HEK293 (cell line): ENCODE measurements around the gene SGIP1.

Experiments used
- CTCF ChIA-PET: fragments of 350-600 bp; formaldehyde crosslinking; extraction: SDS; loops from one replicate; lab custom pipeline; 2021; ENCODE audit warnings: antibody characterized with exemption; lab: Yijun Ruan, JAX
- POLR2A ChIA-PET: fragments of 300-600 bp; formaldehyde crosslinking; extraction: SDS; loops from one replicate; lab custom pipeline; 2020; ENCODE audit warnings: antibody characterized with exemption, inconsistent platforms; lab: Yijun Ruan, JAX
- H3K27ac ChIP-seq: fragments of 200-500 bp; sonication (Bioruptor generic); 2 replicates; pipeline ENCODE4 v1.5.1; 2014; ENCODE audit warnings: low read depth, low read length, control low read depth, inconsistent platforms; ENCODE audit errors: extremely low read depth
- H3K36me3 ChIP-seq, 2 experiments: fragments of 200-500 bp in 1 of 2; sonication (Bioruptor generic) in 1 of 2; 1 replicate in 1 of 2; 2 replicates in 1 of 2; pipeline ENCODE4 v1.5.1; 2014 to 2017; ENCODE audit warnings: inconsistent platforms in 2 of 2, low read length in 2 of 2; ENCODE audit not compliant: control insufficient read depth in 2 of 2, insufficient read depth in 1 of 2
- H3K4me1 ChIP-seq: fragments of 200-500 bp; sonication (Bioruptor generic); 2 replicates; pipeline ENCODE4 v1.5.1; 2014; ENCODE audit warnings: mild to moderate bottlenecking, low read length, inconsistent platforms; ENCODE audit not compliant: control insufficient read depth, insufficient read depth
- H3K4me3 ChIP-seq: 2 replicates; pipeline ENCODE4 v1.5.1; 2011; ENCODE audit warnings: low read depth, mild to moderate bottlenecking, control low read depth, low read length, moderate library complexity
- H3K9me3 ChIP-seq: fragments of 200-500 bp; sonication (Bioruptor generic); 2 replicates; pipeline ENCODE4 v1.5.1; 2014; ENCODE audit warnings: low read depth, low read length, inconsistent platforms; ENCODE audit not compliant: control insufficient read depth, insufficient read depth
- FEZF1 ChIP-seq: fragments of 450-650 bp; formaldehyde crosslinking; IDR thresholded peaks from 2 replicates; pipeline ENCODE4 v1.5.1; 2016; ENCODE audit warnings: missing biosample characterization, missing genetic modification characterization
- GLIS1 ChIP-seq: fragments of 450-650 bp; formaldehyde crosslinking; IDR thresholded peaks from 2 replicates; pipeline ENCODE4 v1.5.1; 2016; ENCODE audit warnings: missing biosample characterization, missing genetic modification characterization
- HOXA7 ChIP-seq: sonication (generic); formaldehyde crosslinking; IDR thresholded peaks from 2 replicates; pipeline ENCODE4 v1.8.1; 2022; ENCODE audit warnings: missing genetic modification reagents, borderline replicate concordance
- KLF8 ChIP-seq: fragments of 450-650 bp; formaldehyde crosslinking; IDR thresholded peaks from 2 replicates; pipeline ENCODE4 v1.5.1; 2016; ENCODE audit warnings: missing biosample characterization, missing genetic modification characterization
- OVOL3 ChIP-seq: fragments of 450-650 bp; formaldehyde crosslinking; IDR thresholded peaks from 2 replicates; pipeline ENCODE4 v1.5.1; 2016; ENCODE audit warnings: missing biosample characterization, missing genetic modification characterization
- PBX3 ChIP-seq: sonication (generic); formaldehyde crosslinking; IDR thresholded peaks from 2 replicates; pipeline ENCODE4 v1.8.1; 2022; ENCODE audit warnings: mild to moderate bottlenecking, moderate library complexity, missing genetic modification reagents
- ZBTB17 ChIP-seq: fragments of 450-650 bp; formaldehyde crosslinking; IDR thresholded peaks from 2 replicates; pipeline ENCODE4 v1.5.1; 2016; ENCODE audit warnings: missing biosample characterization, missing genetic modification characterization
- ZBTB49 ChIP-seq: fragments of 450-650 bp; formaldehyde crosslinking; IDR thresholded peaks from 2 replicates; pipeline ENCODE4 v1.5.1; 2016; ENCODE audit warnings: missing biosample characterization, missing genetic modification characterization, low read depth
- ZFP69B ChIP-seq: fragments of 450-650 bp; formaldehyde crosslinking; IDR thresholded peaks from 2 replicates; pipeline ENCODE4 v1.5.1; 2016; ENCODE audit warnings: missing biosample characterization, missing genetic modification characterization
- ZNF19 ChIP-seq: fragments of 450-650 bp; formaldehyde crosslinking; IDR thresholded peaks from 2 replicates; pipeline ENCODE4; 2016; ENCODE audit warnings: missing biosample characterization, missing genetic modification characterization, low read depth
- ZNF2 ChIP-seq: fragments of 450-650 bp; formaldehyde crosslinking; IDR thresholded peaks from 2 replicates; pipeline ENCODE4 v1.5.1; 2016; ENCODE audit warnings: missing biosample characterization, missing genetic modification characterization
- ZNF335 ChIP-seq: fragments of 450-650 bp; formaldehyde crosslinking; conservative IDR thresholded peaks from 2 replicates; pipeline ENCODE4 v1.5.1; 2016; ENCODE audit warnings: missing biosample characterization, missing genetic modification characterization
- ZNF341 ChIP-seq: fragments of 450-650 bp; formaldehyde crosslinking; IDR thresholded peaks from 2 replicates; pipeline ENCODE4; 2016; ENCODE audit warnings: low read depth, missing biosample characterization, missing genetic modification characterization
- ZNF560 ChIP-seq: fragments of 450-650 bp; formaldehyde crosslinking; IDR thresholded peaks from 2 replicates; pipeline ENCODE4 v1.5.1; 2017; ENCODE audit warnings: missing biosample characterization, missing genetic modification characterization, borderline replicate concordance
- ZNF610 ChIP-seq: fragments of 450-650 bp; formaldehyde crosslinking; IDR thresholded peaks from 2 replicates; pipeline ENCODE4 v1.5.1; 2016; ENCODE audit warnings: missing biosample characterization, missing genetic modification characterization, borderline replicate concordance
- ZNF629 ChIP-seq: fragments of 450-650 bp; formaldehyde crosslinking; IDR thresholded peaks from 2 replicates; pipeline ENCODE4 v1.5.1; 2017; ENCODE audit warnings: missing biosample characterization, missing genetic modification characterization
- ZSCAN30 ChIP-seq: fragments of 450-650 bp; IDR thresholded peaks from 2 replicates; pipeline ENCODE4 v1.5.1; 2018; ENCODE audit warnings: missing biosample characterization, mild to moderate bottlenecking, missing genetic modification characterization, moderate library complexity
- TF ChIP-seq, protein P1 (sequence below): fragments of 450-650 bp; formaldehyde crosslinking; IDR thresholded peaks from 2 replicates; pipeline ENCODE4 v1.5.1; 2016; ENCODE audit warnings: missing biosample characterization, missing genetic modification characterization
- TF ChIP-seq, protein P2 (sequence below): fragments of 450-650 bp; formaldehyde crosslinking; conservative IDR thresholded peaks from 2 replicates; pipeline ENCODE4 v1.5.1; 2016; ENCODE audit warnings: low read depth, missing biosample characterization, missing genetic modification characterization

Gene SGIP1, protein sequence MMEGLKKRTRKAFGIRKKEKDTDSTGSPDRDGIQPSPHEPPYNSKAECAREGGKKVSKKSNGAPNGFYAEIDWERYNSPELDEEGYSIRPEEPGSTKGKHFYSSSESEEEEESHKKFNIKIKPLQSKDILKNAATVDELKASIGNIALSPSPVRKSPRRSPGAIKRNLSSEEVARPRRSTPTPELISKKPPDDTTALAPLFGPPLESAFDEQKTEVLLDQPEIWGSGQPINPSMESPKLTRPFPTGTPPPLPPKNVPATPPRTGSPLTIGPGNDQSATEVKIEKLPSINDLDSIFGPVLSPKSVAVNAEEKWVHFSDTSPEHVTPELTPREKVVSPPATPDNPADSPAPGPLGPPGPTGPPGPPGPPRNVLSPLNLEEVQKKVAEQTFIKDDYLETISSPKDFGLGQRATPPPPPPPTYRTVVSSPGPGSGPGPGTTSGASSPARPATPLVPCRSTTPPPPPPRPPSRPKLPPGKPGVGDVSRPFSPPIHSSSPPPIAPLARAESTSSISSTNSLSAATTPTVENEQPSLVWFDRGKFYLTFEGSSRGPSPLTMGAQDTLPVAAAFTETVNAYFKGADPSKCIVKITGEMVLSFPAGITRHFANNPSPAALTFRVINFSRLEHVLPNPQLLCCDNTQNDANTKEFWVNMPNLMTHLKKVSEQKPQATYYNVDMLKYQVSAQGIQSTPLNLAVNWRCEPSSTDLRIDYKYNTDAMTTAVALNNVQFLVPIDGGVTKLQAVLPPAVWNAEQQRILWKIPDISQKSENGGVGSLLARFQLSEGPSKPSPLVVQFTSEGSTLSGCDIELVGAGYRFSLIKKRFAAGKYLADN

GRCh38 chr1:66533804-66534740, at the start of gene SGIP1:
TSS of gene SGIP1 (plus strand) at chr1:66534153. CDS start at chr1:66534359, 206 bp downstream.
- TF ChIP-seq ZNF341 (tag by site-specific recombination), result 0 out of 2 replicates have a peak, but pooled peaks have one; percentile 12
- no peak for TF ChIP-seq FEZF1 (tag by site-specific recombination)
- no peak for TF ChIP-seq ZNF2 (tag by site-specific recombination)
- TF ChIP-seq GLIS1 (tag by site-specific recombination), result peak; percentile 36; the same call in 1 of the 2 replicates
- TF ChIP-seq ZNF335 (tag by site-specific recombination), result 0 out of 2 replicates have a peak, but pooled peaks have one; percentile 14
- TF ChIP-seq, protein P1, sequence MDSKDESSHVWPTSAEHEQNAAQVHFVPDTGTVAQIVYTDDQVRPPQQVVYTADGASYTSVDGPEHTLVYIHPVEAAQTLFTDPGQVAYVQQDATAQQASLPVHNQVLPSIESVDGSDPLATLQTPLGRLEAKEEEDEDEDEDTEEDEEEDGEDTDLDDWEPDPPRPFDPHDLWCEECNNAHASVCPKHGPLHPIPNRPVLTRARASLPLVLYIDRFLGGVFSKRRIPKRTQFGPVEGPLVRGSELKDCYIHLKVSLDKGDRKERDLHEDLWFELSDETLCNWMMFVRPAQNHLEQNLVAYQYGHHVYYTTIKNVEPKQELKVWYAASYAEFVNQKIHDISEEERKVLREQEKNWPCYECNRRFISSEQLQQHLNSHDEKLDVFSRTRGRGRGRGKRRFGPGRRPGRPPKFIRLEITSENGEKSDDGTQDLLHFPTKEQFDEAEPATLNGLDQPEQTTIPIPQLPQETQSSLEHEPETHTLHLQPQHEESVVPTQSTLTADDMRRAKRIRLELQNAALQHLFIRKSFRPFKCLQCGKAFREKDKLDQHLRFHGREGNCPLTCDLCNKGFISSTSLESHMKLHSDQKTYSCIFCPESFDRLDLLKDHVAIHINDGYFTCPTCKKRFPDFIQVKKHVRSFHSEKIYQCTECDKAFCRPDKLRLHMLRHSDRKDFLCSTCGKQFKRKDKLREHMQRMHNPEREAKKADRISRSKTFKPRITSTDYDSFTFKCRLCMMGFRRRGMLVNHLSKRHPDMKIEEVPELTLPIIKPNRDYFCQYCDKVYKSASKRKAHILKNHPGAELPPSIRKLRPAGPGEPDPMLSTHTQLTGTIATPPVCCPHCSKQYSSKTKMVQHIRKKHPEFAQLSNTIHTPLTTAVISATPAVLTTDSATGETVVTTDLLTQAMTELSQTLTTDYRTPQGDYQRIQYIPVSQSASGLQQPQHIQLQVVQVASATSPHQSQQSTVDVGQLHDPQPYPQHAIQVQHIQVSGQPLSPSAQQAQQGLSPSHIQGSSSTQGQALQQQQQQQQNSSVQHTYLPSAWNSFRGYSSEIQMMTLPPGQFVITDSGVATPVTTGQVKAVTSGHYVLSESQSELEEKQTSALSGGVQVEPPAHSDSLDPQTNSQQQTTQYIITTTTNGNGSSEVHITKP (tag by site-specific recombination), result 0 out of 2 replicates have a peak, but pooled peaks have one; percentile 6
- TF ChIP-seq, protein P2, sequence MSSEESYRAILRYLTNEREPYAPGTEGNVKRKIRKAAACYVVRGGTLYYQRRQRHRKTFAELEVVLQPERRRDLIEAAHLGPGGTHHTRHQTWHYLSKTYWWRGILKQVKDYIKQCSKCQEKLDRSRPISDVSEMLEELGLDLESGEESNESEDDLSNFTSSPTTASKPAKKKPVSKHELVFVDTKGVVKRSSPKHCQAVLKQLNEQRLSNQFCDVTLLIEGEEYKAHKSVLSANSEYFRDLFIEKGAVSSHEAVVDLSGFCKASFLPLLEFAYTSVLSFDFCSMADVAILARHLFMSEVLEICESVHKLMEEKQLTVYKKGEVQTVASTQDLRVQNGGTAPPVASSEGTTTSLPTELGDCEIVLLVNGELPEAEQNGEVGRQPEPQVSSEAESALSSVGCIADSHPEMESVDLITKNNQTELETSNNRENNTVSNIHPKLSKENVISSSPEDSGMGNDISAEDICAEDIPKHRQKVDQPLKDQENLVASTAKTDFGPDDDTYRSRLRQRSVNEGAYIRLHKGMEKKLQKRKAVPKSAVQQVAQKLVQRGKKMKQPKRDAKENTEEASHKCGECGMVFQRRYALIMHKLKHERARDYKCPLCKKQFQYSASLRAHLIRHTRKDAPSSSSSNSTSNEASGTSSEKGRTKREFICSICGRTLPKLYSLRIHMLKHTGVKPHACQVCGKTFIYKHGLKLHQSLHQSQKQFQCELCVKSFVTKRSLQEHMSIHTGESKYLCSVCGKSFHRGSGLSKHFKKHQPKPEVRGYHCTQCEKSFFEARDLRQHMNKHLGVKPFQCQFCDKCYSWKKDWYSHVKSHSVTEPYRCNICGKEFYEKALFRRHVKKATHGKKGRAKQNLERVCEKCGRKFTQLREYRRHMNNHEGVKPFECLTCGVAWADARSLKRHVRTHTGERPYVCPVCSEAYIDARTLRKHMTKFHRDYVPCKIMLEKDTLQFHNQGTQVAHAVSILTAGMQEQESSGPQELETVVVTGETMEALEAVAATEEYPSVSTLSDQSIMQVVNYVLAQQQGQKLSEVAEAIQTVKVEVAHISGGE (tag by site-specific recombination), result peak; percentile 25; the same call in 1 of the 2 replicates
- TF ChIP-seq ZBTB17 (tag by site-specific recombination), result peak; percentile 48; the same call in 1 of the 2 replicates
- H3K27ac ChIP-seq, result no peak within 1 kb of the TSS
- peak within 1 kb of the TSS; percentile 17 for H3K4me3 ChIP-seq
- POLR2A ChIA-PET, result interaction anchor here (0.9 kb wide), 1 partner anchor 9 kb away, joined by 4 read pairs; no protein-coding TSS in a partner anchor
- H3K4me1 ChIP-seq, result no peaks in the 10 kb centered on the region
- no peaks in the 10 kb centered on the region for H3K9me3 ChIP-seq
- CTCF ChIA-PET, result interaction anchor here (0.6 to 1.2 kb wide), 3 partner anchors 31 to 192 kb away, joined by 3 read pairs; no protein-coding TSS in a partner anchor
- no peaks in the 10 kb centered on the region for H3K36me3 ChIP-seq

DNA sequence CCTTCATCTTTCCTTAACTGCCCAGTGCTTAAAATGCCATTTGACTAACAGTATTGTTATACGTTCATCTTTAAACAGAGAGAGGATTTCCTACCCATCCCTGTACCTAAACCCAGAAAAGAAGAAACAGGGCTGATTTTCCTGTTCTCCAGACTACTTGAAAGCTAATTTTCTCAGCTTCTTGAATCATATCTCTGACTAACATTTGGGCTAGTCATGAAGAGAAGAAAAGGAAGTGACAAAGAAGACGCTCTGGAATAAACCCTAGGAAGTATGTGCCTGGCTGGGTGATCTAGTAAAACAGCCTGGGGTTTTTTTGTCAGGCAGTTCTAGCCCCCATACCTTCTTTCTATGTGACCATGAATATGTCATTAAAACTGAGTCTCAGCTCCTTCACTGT, 44.8 kb upstream of the SGIP1 start:
- Histone ChIP-seq H3K36me3 (no peaks in the 10 kb centered on the region), H3K9me3 (no peaks in the 10 kb centered on the region), H3K27ac (no peak overlapping the region), H3K4me3 (no peak overlapping the region), H3K4me1 (no peaks in the 10 kb centered on the region)
- CTCF ChIA-PET, result interaction anchor here (0.6 kb wide), 1 partner anchor 239 kb away, joined by 3 read pairs; no protein-coding TSS in a partner anchor
- POLR2A ChIA-PET, result no interaction called here
- TF ChIP-seq ZNF19 (tag by site-specific recombination), result no peak
- TF ChIP-seq ZNF560, result no peak
- no peak for TF ChIP-seq ZBTB49
- no peak for TF ChIP-seq KLF8 (tag by site-specific recombination)
- no peak for TF ChIP-seq PBX3
- no peak for TF ChIP-seq HOXA7 (CRISPR knock-in tag)
- no peak for TF ChIP-seq ZNF610
- TF ChIP-seq ZFP69B (tag by site-specific recombination), result no peak
- no peak for TF ChIP-seq ZNF629 (tag by site-specific recombination)
- no peak for TF ChIP-seq OVOL3 (tag by site-specific recombination)
- no peak for TF ChIP-seq ZSCAN30 (tag by site-specific recombination)
